Amniotic epithelial cell (primary cell): Measurements from ENCODE around the gene PLSCR4.

Experiments
- DNase-seq: peaks from one replicate; pipeline ENCODE4 v3.0.0-alpha.2; 2010; ENCODE audit warnings: low read depth

PLSCR4 gene

GRCh38 chr3:146195030-146195429 is 55.9 kb downstream of the PLSCR4 start:
- DNase-seq, result no peak

GRCh38 chr3:146191051-146191450 is 59.9 kb downstream of the PLSCR4 start:
- no peak for DNase-seq

- peak; percentile 57 for DNase-seq
These were observed 61.3 kb downstream of the PLSCR4 start for GRCh38 chr3:146189519-146190173.

GRCh38 chr3:146187334-146187950 is 63.5 kb downstream of the PLSCR4 start:
- DNase-seq, result no peak

- DNase-seq, result peak; percentile 48
These were observed 66.5 kb downstream of the PLSCR4 start for GRCh38 chr3:146184241-146185015.

- no peak for DNase-seq
These were observed 69.7 kb downstream of the PLSCR4 start for GRCh38 chr3:146181216-146181615.

GRCh38 chr3:146180376-146180775 is 70.5 kb downstream of the PLSCR4 start:
- no peak for DNase-seq

GRCh38 chr3:146178006-146178689 is 72.8 kb downstream of the PLSCR4 start:
- no peak for DNase-seq

- no peak for DNase-seq
These were observed 73.4 kb downstream of the PLSCR4 start for GRCh38 chr3:146177519-146177918.

- no peak for DNase-seq
These were observed 73.8 kb downstream of the PLSCR4 start for GRCh38 chr3:146177072-146177471.

GRCh38 chr3:146172586-146172985 is 78.3 kb downstream of the PLSCR4 start:
- DNase-seq, result no peak

GRCh38 chr3:146170591-146170990 is 80.3 kb downstream of the PLSCR4 start:
- no peak for DNase-seq

- no peak for DNase-seq
These were observed 81.0 kb downstream of the PLSCR4 start for GRCh38 chr3:146169891-146170290.

- DNase-seq, result peak; percentile 49
These were observed 84.1 kb downstream of the PLSCR4 start for GRCh38 chr3:146166826-146167225.

GRCh38 chr3:146166415-146166821 is 84.5 kb downstream of the PLSCR4 start:
- DNase-seq, result peak; percentile 97

- no peak for DNase-seq
These were observed 85.0 kb downstream of the PLSCR4 start for GRCh38 chr3:146165877-146166276.

GRCh38 chr3:146164971-146165769 is 85.7 kb downstream of the PLSCR4 start:
- peak; percentile 87 for DNase-seq

- DNase-seq, result no peak
These were observed 86.4 kb downstream of the PLSCR4 start for GRCh38 chr3:146164506-146164905.

- no peak for DNase-seq
These were observed 86.8 kb downstream of the PLSCR4 start for GRCh38 chr3:146164071-146164470.

- DNase-seq, result peak; percentile 96
These were observed 87.3 kb downstream of the PLSCR4 start for GRCh38 chr3:146163584-146163983.

- no peak for DNase-seq
These were observed 88.3 kb downstream of the PLSCR4 start for GRCh38 chr3:146162561-146162960.

GRCh38 chr3:146161663-146162002 is 89.3 kb downstream of the PLSCR4 start:
- peak; percentile 73 for DNase-seq
